ENCODE data around the gene PLEKHM1.
"Not testable (repeated sequence)": the region's sequence is repeated elsewhere in the genome, so short reads cannot be mapped to it uniquely, and the experiment has no call there.

DNA sequence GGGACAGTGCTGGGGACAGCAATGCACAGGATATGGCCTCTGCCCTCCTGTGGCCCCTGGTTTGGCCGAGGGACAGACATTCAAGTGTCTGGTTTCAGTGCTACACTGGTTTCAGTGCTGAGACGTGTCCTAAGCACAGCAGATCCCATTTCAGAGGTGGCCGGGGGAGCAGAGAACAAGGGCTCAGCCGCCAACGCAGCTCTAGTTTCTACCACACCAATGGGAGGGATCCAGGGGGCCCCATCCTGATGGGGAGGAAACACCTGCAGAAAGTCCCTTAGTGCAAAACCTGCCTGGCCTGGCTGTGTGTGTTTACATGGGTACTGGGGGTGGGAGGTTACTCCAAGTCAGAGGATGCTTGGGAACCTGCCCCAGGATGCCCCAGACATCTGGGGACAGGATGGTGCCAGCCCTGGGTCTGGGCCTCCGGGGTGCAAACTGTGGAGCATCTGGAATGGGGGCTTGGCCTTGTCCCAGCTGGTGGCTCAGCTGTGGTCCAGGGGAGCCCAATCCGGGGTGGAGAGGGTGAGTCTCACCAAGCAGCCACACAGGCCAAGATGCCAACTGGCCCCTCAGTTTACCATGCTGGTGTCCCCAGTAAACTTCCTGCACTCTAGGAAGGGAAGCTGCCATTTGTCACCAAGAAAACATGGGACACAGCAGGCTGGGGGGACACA lies 49.5 kb downstream of the PLEKHM1 start:
- TF ChIP-seq POLR2A, CTCF (IDR thresholded peaks at IDR 0.05): not testable (repeated sequence)

All from heart left ventricle (tissue), 13 donors.